ENCODE results near the gene NDUFS3.

GRCh38 chr11:47570651-47571356 lies 8.1 kb upstream of the NDUFS3 start:
- TF ChIP-seq EZH2 (IDR thresholded peaks at IDR 0.05; ENCODE audit: insufficient read depth, poor library complexity, severe bottlenecking), result no peak
- TF ChIP-seq EZH2phosphoT487 (IDR thresholded peaks at IDR 0.05; ENCODE audit: insufficient read depth, low read depth), result no peak

All from GM23248 (cell line).